Breast epithelium (tissue), 4 donors: ENCODE results near the gene LIPK. TPM values are rescaled to one million over a fixed set of nuclear protein-coding genes. Genes with fewer than 3 reads are reported as not detected.

Source experiments
- DNase-seq, 2 donors: peaks; one replicate each; pipeline ENCODE4 v3.0.0-alpha.2; 2019; ENCODE audit warnings: low spot score in 2 of 2
- H3K27ac ChIP-seq, 2 donors: fragments of 200-600 bp; sonication (generic) in 1 of 2; one replicate each; pipeline ENCODE4 v1.5.1; 2016 to 2019; ENCODE audit warnings: mild to moderate bottlenecking in 1 of 2
- H3K27me3 ChIP-seq, 2 donors: fragments of 200-600 bp; sonication (generic) in 1 of 2; one replicate each; pipeline versions ENCODE4 v1.5.1 to v1.6.0; 2017 to 2019; ENCODE audit warnings: control low read depth in 1 of 2, mild to moderate bottlenecking in 1 of 2
- H3K36me3 ChIP-seq: fragments of 200-600 bp; one replicate; pipeline ENCODE4 v1.5.1; 2019
- H3K4me1 ChIP-seq, 2 donors: fragments of 200-600 bp; sonication (generic); one replicate each; pipeline ENCODE4 v1.5.1; 2016 to 2019; ENCODE audit warnings: control low read depth in 1 of 2
- H3K4me3 ChIP-seq, 3 donors: fragments of 200-600 bp; sonication (generic); 1 replicate in 2 of 3; 2 replicates in 1 of 3; pipeline ENCODE4 v1.5.1; 2016 to 2019; ENCODE audit warnings: mild to moderate bottlenecking in 3 of 3, moderate library complexity in 2 of 3
- H3K9me3 ChIP-seq, 2 donors: fragments of 200-600 bp; sonication (generic) in 1 of 2; one replicate each; pipeline ENCODE4 v1.5.1; 2016 to 2019; ENCODE audit warnings: control low read depth in 1 of 2
- POLR2A ChIP-seq: fragments of 450-650 bp; IDR thresholded peaks from one replicate; pipeline ENCODE4 v1.6.1; 2016; ENCODE audit warnings: antibody characterized with exemption, mild to moderate bottlenecking, moderate library complexity
- POLR2AphosphoS5 ChIP-seq, 3 donors: sonication (generic); formaldehyde crosslinking; IDR thresholded peaks; one replicate each; pipeline ENCODE4 v1.6.1; 2017; ENCODE audit warnings: antibody characterized with exemption in 3 of 3
- intact Hi-C: fragments of 100-400 bp; cut with DNase I; formaldehyde crosslinking; loops from one replicate; pipeline ENCODE4 v1.15.1; 2023; ENCODE audit warnings: low total_unique reads
- total RNA-seq, 3 donors: library from RNA; depleted of rRNA; stranded (reverse); fragments of >200 nt; gene quantifications; one replicate each; pipeline ENCODE4 v1.1.0, GENCODE V29; 2016
- TF ChIP-seq, protein P1 (sequence below), 3 donors: fragments of 450-650 bp; IDR thresholded peaks; one replicate each; pipeline ENCODE4 v1.5.1; 2016 to 2017; ENCODE audit warnings: antibody characterized with exemption in 3 of 3, mild to moderate bottlenecking in 3 of 3, moderate library complexity in 3 of 3

Gene LIPK
- total RNA-seq, 3 donors from 2014 or later: 0.66 to 3.2 TPM; not detected in 1

DNA sequence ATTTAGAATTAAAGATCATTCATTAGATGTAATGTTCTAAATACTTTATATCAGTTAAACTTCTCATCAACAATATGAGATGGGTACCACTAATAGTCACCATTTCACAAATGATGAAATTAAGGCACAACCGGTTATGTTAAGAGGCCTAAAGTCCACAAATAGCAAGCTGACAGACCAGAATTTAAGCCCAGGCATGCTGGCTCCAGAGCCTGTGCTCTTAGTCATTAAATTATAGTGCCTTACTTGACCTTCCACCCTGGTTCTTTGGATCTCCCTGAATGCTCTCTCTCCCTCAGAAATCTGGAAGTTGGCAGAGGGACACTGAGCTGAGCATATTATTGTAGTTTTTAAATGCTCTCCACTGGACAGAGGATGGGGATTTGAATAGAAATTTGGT is 57.4 kb downstream of the LIPK start:
- Histone ChIP-seq H3K36me3 (no peaks in the 10 kb centered on the region), H3K27ac (no peak overlapping the region), H3K9me3 (no peaks in the 10 kb centered on the region), H3K4me1 (no peaks in the 10 kb centered on the region), H3K4me3 (no peak overlapping the region), H3K27me3 (no peaks in the 10 kb centered on the region)
- DNase-seq: no peak
- intact Hi-C loops: no loop called here
- TF ChIP-seq, protein P1, sequence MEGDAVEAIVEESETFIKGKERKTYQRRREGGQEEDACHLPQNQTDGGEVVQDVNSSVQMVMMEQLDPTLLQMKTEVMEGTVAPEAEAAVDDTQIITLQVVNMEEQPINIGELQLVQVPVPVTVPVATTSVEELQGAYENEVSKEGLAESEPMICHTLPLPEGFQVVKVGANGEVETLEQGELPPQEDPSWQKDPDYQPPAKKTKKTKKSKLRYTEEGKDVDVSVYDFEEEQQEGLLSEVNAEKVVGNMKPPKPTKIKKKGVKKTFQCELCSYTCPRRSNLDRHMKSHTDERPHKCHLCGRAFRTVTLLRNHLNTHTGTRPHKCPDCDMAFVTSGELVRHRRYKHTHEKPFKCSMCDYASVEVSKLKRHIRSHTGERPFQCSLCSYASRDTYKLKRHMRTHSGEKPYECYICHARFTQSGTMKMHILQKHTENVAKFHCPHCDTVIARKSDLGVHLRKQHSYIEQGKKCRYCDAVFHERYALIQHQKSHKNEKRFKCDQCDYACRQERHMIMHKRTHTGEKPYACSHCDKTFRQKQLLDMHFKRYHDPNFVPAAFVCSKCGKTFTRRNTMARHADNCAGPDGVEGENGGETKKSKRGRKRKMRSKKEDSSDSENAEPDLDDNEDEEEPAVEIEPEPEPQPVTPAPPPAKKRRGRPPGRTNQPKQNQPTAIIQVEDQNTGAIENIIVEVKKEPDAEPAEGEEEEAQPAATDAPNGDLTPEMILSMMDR (IDR thresholded peaks at IDR 0.05): no peak

DNA sequence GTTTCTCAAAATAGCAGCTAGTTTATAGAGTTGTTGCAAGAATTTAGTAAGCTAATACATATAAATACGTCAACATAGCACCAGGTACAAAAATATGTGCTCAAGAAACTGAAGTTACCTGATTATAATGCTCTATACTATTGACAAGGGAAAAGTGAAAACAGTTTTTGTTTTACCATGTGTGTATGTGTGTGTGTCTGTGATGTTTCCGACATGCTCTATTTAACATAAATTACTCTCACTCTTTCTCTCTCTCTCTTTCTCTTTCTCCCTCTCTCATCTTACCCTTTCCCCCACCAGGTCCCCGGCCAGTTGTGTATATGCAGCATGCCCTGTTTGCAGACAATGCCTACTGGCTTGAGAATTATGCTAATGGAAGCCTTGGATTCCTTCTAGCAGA is 58.1 kb downstream of the LIPK start:
- Histone ChIP-seq H3K9me3 (no peaks in the 10 kb centered on the region), H3K4me1 (no peaks in the 10 kb centered on the region), H3K4me3 (no peak overlapping the region), H3K27me3 (no peaks in the 10 kb centered on the region), H3K27ac (no peak overlapping the region), H3K36me3 (no peaks in the 10 kb centered on the region)
- intact Hi-C loops: no loop called here
- DNase-seq: no peak
- TF ChIP-seq, protein P1 (IDR thresholded peaks at IDR 0.05): no peak
- TF ChIP-seq POLR2AphosphoS5 (IDR thresholded peaks at IDR 0.05): no peak
- no peak for TF ChIP-seq POLR2A

DNA sequence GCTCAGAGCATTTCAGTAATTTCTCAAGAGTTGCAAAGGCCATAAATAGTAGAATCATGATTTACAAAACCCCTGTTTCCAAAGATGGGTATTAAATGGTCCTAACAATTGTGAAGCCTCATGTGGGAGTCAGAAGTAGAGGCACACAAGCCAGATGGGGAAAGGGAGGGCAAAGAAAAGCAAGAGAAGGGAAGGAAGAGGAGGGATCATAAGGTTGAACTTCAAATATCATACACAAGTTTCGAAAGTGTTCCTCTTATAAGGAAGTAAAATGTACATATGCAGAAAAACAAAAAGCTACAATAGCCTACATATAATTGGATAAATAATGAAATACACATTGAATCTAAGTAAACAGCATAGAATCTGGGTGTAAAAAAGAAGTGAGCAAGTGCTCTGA is 59.8 kb downstream of the LIPK start:
- intact Hi-C loops: no loop called here

DNA sequence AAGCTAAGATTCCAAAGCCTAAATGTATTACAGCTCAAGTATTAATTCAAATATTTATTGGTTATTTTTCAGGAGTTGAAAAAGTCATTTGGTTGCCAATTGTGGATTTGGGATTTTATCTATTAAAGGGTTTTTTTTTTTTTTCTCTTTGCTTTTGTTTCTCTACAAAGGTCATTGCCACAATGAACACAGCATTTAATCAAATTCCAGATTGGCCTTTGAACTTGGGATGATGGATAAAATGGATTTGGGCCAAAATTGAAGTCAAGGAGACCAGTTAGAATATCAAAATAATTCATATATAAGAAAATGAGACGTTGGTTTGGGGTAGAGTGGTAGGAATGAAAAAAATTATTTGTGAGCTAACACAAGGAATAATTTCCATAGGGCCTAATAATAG is 63.3 kb downstream of the LIPK start:
- TF ChIP-seq, protein P1 (IDR thresholded peaks at IDR 0.05): no peak
- TF ChIP-seq POLR2A: no peak
- no peak for TF ChIP-seq POLR2AphosphoS5 (IDR thresholded peaks at IDR 0.05)
- H3K27ac ChIP-seq: no peak overlapping the region

More for the DNA sequence above, 59.8 kb downstream of the LIPK start:
- H3K4me3 ChIP-seq: no peak overlapping the region
- no peaks in the 10 kb centered on the region for H3K4me1 ChIP-seq
- H3K27ac ChIP-seq: no peak overlapping the region
- no peak for DNase-seq
- TF ChIP-seq, protein P1 (IDR thresholded peaks at IDR 0.05): no peak
- TF ChIP-seq POLR2AphosphoS5 (IDR thresholded peaks at IDR 0.05) (no peak), POLR2A (no peak)
- H3K36me3 ChIP-seq: no peaks in the 10 kb centered on the region
- H3K27me3 ChIP-seq: no peaks in the 10 kb centered on the region
- H3K9me3 ChIP-seq: no peaks in the 10 kb centered on the region

GRCh38 chr10:88781206-88781605 is 75.2 kb downstream of the LIPK start:
- no peak overlapping the region for H3K4me3 ChIP-seq
- DNase-seq: no peak
- TF ChIP-seq POLR2A (no peak), POLR2AphosphoS5 (IDR thresholded peaks at IDR 0.05) (no peak)
- TF ChIP-seq, protein P1 (IDR thresholded peaks at IDR 0.05): no peak
- no peaks in the 10 kb centered on the region for H3K36me3 ChIP-seq
- H3K27ac ChIP-seq: no peak overlapping the region
- no peaks in the 10 kb centered on the region for H3K27me3 ChIP-seq
- intact Hi-C loops: no loop called here
- no peaks in the 10 kb centered on the region for H3K9me3 ChIP-seq
- no peaks in the 10 kb centered on the region for H3K4me1 ChIP-seq

More for the DNA sequence above, 63.3 kb downstream of the LIPK start:
- no peak for DNase-seq
- Histone ChIP-seq H3K4me3 (no peak overlapping the region), H3K9me3 (no peaks in the 10 kb centered on the region), H3K36me3 (no peaks in the 10 kb centered on the region), H3K27me3 (no peaks in the 10 kb centered on the region), H3K4me1 (no peaks in the 10 kb centered on the region)
- intact Hi-C loops: no loop called here
